GM15510 (cell line): ENCODE data around the gene ADGRG6.

Source experiments
- POLR2A ChIP-seq: IDR thresholded peaks from 3 replicates; pipeline ENCODE4 v1.6.1; 2011; ENCODE audit warnings: borderline replicate concordance; ENCODE audit not compliant: insufficient read length; ENCODE audit errors: extremely low read depth

The ADGRG6 gene

GRCh38 chr6:142386657-142387056 is 84.8 kb downstream of the ADGRG6 start:
- TF ChIP-seq POLR2A = no peak

GRCh38 chr6:142387997-142388815 is 86.4 kb downstream of the ADGRG6 start:
- no peak for TF ChIP-seq POLR2A

GRCh38 chr6:142395266-142395665 is 93.5 kb downstream of the ADGRG6 start:
- TF ChIP-seq POLR2A = no peak

- TF ChIP-seq POLR2A = no peak
These were observed 94.0 kb downstream of the ADGRG6 start for GRCh38 chr6:142395768-142396231.

- TF ChIP-seq POLR2A = no peak
These were observed 96.5 kb downstream of the ADGRG6 start for GRCh38 chr6:142398353-142398752.

- no peak for TF ChIP-seq POLR2A
These were observed 97.9 kb downstream of the ADGRG6 start for GRCh38 chr6:142399739-142400138.

- TF ChIP-seq POLR2A = no peak
These were observed 98.7 kb downstream of the ADGRG6 start for GRCh38 chr6:142400495-142400894.

GRCh38 chr6:142401838-142402237 is 100.0 kb downstream of the ADGRG6 start:
- TF ChIP-seq POLR2A = no peak

- no peak for TF ChIP-seq POLR2A
These were observed 102.9 kb downstream of the ADGRG6 start for GRCh38 chr6:142404751-142405150.

- TF ChIP-seq POLR2A = no peak
These were observed 104.3 kb downstream of the ADGRG6 start for GRCh38 chr6:142406131-142406530.

GRCh38 chr6:142407685-142408273 is 106.0 kb downstream of the ADGRG6 start:
- TF ChIP-seq POLR2A = no peak

GRCh38 chr6:142408409-142408808 is 106.6 kb downstream of the ADGRG6 start:
- TF ChIP-seq POLR2A = no peak

- no peak for TF ChIP-seq POLR2A
These were observed 108.0 kb downstream of the ADGRG6 start for GRCh38 chr6:142409794-142410193.

- TF ChIP-seq POLR2A = no peak
These were observed 109.3 kb downstream of the ADGRG6 start for GRCh38 chr6:142411145-142411544.

GRCh38 chr6:142412241-142412640 is 110.4 kb downstream of the ADGRG6 start:
- no peak for TF ChIP-seq POLR2A

GRCh38 chr6:142412658-142413057 is 110.9 kb downstream of the ADGRG6 start:
- no peak for TF ChIP-seq POLR2A
